GM19468 (cell line): ENCODE measurements around the gene SLC17A7.

Source experiments
- ATAC-seq: cut with Tn5 transposase; IDR thresholded peaks from one replicate; pipeline ENCODE4 v1.9.1; 2021; ENCODE audit warnings: mild to moderate bottlenecking, moderate library complexity, moderate number of reproducible peaks; ENCODE audit not compliant: unreplicated experiment; ENCODE audit errors: extremely low read depth

SLC17A7 gene

DNA sequence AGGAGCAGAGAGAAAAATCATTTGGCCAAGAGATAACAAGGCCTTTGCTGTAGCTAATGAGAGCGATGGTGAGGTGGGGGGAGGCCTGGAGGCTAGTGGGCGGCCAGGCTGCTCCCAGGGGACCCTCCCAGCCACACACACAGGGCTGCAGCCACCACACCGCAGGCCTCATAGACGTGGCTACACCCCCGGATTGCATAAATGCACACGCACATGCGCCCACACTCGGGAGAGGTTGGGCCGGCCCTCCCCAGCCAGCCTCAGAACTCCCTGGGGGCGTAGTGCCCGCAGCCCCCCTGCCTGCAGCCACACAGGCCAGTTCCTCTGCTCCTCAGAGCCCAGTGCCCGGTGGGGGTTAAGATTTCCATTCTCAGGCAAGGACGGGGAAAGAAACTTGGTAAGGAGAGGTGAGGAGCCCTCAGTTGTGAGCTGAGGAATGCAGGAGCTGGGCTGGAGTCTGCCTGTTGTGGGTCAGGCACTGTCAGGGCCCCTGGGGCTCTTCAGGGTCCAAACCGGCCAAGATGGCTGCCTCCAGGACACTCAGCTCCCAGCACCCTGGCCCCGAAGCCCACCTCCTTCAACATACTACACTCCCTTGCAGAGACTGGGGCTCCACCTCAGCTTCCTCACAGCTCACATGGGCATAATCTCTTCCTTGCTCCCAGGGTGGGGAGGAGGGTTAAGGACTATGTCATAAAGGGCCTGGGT lies 26.1 kb downstream of the SLC17A7 start:
- ATAC-seq, result no peak

DNA sequence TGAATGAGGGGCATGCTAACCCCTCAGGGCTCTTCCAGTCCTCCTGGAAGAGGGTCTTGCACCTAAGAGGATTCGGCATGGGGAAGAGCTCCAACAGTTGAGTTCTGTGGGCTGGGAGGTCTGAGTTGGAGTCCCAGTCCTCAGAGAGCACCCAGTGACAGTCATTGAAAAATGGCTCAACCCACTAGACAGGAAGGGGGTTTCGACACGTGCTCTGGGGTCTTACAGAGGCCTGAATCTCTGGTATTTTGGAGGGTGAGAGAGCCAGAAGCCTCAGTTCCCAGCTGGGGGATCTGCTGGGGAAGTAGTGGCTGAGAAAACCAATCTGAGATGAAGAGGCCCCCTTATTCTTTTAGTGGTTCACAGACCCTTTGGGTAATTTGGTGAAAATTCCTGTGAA lies 27.1 kb downstream of the SLC17A7 start:
- no peak for ATAC-seq

DNA sequence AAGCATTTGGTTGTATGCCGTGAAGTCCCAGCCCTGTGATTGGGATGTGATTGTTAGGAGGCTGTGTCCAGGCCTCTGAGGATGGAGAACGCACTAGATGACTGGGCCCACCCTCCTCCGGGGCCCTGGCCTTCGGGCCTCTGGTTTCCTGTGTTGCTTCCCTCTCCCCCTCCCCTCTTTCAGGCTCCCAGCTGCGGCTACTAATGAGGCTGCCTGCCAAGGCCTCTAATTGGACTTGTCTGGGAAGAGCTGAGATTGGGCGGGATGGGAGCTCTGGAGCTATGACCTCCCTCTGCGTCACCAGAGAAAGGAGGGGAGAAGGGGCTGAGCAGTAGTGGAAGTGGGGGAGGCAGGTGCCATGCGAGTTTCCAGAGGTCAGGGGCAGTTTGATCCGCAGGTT lies 28.0 kb downstream of the SLC17A7 start:
- ATAC-seq, result no peak

DNA sequence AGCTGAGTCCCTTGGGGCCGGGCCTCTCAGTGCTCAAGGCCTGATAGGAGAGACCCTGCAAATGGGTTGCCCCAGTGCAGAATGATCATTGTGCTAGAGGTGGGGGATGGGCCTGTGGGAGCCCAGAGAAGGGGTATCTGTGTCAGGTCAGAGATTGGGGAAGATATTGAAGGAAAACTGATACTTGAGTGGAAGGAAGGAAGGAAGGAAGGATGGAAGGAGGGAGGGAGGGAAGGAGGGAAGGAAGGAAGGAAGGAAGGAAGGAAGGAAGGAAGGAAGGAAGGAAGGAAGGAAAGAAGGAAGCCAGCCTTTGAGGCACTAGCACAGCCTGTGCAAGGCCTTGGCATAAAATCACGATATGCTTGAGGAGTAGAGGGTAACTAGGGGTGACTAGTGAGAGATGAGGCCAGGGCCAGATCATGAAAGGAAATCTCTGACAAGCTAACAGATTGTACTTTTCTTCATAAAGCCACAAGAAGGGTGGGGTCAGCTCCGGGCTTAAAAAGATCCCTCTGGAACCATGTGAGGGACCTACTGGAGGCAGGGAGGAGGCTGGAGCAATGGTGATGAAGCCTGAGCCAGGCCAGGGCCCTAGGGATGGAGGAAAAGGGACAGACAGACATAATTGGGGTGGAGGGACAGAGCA lies 29.5 kb downstream of the SLC17A7 start:
- no peak for ATAC-seq

DNA sequence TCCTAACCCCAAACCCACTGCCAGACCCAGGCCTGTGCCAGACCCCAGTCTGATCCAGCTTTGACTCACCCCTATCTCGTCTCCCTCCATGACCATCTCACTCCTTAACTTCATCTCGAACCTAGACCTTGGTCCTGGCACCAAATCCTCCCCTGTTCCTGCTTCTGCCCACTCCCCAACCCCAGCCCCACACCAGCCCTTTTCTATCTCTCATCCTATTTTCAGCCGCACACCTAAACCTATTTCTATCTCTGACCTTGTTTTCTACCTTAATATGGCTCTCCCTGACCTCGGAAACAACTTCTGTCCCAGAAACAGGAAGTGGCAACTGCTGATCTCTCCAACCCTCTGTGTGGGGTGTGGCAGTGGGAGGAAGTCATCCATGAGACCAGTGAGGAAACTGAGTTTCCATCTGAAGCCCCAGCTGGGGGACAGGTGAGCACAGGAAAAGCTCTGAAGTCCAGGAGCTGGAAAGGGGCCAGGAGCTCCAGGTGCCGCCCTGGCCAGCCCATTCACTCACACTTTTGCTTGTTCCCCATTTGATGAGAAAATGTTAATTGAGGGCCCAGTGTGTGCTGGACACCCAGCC lies 31.8 kb downstream of the SLC17A7 start:
- ATAC-seq, result no peak

DNA sequence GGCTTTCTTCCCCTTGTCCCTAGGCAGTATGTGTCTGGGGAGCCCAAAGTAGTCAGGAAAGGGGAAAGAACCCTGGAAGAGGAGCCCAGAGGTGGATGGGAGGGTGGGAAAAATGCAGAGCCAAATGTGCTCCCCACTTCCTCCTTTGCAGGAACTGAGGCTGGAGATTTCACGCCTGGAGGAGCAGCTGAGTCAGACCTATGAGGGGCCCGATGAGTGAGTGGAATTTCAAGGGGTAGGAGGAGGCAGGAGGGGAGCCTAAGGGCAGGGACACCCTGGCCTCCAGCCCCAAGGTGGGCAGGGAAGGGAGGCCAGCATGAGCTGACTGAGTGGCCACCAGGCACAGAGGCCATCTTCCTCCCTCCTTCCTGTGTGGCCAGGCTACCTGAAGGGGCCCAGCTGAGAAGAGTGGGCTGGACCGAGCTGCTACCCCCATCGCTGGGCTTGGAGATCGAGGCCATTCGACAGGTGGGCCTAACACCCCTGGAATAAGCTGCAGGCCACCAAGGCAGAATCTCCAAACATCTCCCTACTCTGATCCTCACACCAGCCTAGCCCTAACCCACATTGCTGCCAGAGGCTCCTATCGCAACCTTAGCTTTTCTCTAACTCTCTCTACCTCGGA lies 32.4 kb downstream of the SLC17A7 start:
- no peak for ATAC-seq

DNA sequence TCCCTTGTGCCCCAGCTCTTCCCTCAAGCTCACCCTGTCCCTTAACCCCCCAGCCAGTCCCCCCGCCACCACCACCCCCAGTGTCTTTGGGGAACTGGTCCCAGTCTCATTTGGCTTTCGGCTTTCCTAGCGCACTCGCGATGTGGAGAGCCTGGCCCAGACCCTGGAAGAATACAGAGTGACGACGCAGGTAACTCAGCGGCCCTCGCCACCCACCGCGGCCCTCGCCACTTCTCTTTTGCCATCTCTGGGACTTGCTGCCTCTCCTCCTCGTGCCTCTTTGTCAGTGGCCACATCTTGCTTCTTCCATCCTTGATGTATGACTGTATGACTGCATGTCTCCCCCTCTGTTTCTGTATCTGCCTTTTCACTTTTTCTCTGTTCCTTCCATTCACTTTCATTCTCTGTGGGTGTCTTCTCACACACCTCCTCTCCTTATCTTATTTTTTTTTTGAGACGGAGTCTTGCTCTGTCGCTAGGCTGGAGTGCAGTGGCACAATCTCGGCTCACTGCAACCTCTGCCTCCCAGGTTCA lies 33.8 kb downstream of the SLC17A7 start:
- ATAC-seq, result no peak

DNA sequence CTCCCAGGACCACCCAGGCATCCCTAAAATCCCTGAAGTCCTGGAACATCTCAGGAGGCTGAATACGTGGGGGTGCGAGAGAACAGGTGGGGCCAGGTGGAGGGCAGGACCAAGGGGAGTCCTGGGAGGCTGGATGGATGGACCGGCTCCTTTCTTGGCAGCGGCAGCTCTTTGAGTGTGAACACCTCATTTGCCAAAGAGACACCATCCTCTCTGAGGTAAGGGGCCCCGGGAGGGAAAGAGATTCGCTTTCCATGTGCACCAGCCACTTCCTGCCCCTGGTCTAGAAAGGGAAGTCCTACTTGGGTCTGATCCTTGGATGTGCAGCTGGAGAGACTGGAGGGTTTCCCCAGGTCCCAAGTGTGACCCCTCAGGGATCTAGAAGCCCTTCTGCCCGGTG lies 34.2 kb downstream of the SLC17A7 start:
- no peak for ATAC-seq

DNA sequence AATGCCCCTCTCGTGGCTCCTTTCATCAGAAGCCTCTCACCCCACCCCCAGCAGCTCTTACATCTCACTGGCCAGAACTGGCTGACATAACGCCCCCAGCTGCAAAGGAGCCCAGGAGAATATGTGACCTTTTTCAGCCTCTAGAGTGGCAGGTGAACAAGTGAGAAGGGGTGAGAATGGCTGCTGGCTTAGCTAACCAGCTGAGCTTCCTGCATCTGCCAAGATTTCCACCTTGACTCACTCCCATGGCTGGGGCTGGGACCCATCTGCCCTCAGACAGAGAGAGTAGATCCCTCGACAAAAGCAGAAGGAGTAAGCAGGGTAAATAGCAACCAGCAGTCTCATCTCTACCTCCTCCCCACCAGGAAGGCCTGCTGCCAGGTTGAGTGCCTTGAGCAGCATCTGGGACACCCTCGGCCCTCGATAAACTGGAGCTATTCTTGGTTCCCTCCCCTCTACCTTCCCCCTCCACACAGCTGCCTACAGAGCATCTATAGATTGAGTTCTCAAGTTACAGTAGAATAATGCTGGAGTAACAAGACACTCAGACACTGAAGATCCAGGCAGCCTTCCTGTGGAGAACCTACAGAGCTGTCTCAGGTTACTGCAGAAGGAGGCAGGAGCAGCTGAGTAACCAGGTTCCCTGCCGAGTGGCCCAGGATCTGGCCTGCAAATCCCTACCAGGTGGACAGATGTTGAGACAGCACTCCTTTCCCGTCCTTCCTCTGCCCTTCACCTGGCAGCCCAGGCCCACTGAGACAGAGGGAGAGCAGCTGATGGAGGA lies 37.7 kb downstream of the SLC17A7 start:
- no peak for ATAC-seq

DNA sequence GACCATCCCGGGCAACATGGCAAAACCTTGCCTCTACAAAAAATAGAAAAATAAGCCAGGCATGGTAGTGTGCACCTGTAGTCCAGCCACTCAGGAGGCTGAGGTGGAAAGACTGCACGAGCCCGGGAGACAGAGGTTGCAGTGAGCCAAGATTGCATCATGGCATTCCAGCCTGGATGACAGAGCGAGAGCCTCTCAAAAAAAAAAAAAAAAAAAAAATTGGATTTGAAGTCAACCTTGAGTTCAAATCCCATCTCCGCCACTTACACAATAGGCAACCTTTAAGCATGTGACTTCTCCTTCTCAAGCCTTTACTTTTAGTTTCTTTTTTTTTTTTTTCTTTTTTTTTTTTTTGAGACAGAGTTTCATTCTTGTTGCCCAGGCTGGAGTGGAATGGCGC lies 41.3 kb downstream of the SLC17A7 start:
- no peak for ATAC-seq

DNA sequence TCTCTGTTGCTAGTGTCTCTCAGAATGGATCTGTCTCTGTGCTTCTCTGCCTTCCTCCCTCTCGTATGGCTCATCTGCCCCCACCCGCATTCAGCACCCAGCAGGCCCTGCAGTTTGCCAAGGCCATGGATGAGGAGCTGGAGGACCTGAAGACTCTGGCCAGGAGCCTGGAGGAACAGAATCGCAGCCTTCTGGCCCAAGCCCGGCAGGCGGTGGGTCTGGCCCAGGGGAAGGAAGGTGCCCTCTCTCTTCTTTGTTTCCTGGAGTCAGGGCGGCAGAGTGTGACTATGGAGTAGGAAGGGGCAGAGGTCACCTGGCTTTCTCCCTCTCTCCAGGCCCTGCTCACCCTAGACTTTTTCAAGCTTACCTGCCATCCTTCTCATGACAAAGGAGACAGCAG lies 42.4 kb downstream of the SLC17A7 start:
- ATAC-seq, result no peak

DNA sequence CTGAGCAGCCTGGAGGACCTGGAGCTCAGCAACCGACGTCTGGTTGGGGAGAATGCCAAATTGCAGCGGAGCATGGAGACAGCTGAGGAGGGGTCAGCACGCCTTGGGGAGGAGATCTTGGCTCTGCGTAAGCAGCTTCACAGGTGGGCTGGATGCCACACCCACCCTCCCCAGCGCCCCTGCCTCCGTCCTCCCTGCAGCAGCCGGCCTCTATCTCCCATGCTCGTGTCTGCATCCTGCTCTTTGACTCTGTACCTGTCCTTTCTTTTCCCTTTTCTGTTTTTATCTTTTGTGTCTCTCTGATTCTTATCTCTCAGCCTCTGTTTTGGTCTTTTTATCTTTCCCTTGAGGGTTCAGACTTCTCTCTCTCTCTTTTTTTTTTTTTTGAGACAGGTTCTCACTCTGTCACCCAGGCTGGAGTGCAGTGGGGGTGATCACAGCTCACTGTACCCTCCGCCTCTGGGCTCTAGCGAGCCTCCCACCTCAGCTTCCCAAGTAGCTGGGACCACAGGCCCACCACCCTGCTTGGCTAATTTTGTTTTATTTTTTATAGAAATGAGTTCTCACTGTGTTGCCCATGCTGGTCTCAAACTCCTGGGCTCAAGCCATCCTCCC lies 43.2 kb downstream of the SLC17A7 start:
- no peak for ATAC-seq

DNA sequence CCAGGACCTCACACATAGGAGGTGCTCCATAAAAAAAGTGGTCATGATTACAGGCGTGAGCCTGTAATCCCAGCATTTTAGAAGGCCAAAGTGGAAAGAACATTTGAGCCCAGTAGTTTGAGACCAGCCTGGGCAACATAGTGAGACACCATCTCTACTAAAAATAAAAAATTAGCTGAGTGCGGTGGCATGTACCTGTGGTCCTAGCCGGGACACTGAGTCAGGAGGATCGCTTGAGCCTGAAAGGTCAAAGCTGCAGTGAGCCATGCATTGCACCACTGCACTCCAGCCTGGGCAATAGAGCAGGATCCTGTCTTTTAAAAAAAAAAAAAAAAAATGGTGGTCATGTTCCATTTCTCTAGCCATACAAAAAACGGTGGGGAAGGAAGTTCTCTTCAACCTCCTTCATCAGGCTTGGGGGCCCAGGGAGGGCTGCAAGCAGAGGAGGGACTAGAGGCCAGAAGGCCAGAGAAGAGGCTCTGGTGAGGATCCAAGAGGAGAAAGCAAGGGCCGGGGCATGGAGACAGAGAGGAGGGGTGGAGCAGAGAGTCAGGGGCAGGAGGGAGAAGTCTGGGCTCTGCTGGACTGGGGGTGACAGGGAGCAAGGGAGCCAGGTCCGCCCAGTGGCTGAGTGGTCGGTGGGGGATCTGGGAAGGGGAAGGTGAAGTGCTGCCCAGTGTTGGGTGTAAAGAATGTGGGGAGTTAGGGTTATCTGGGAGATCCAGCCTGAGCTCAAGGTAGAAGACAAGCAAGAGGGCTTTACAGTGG lies 44.4 kb downstream of the SLC17A7 start:
- ATAC-seq, result no peak

DNA sequence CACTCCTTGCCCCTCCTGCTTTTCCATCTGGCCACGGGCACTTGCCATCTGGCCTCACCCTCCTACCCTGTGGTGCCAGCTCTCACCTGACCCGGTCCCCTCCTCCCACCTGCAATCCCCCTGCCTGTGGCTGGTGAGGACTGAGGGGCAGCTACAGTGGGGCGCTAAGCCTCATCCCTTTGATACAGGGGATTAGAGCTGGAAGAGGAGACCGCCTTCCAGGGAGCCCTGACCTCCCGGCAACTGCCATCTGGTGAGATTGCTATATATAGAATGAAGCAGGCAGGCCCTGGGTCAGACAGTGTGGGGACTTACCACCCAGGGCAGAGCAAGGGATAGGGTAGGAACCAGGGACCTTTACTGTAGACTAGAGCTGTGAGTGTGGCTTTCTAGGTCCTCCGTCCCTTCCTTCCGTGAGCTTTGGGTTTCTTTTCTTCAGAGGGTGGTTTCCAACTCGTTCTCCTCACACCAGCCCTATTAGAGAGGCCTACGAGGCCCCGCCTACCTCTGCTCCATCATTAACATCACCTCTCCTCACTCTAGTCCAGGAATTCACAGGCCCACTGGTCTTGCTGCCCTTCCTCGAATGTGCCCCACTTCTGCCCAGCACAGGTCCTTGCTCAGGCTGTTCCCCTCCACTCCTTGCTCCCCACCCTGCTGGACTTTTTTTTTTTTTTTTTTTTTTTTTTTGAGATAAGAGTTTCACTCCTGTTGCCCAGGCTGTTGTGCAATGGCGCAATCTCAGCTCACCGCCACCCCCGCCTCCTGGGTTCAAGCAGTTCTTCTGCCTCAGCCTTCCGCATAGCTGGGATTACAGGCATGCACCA lies 45.5 kb downstream of the SLC17A7 start:
- no peak for ATAC-seq

DNA sequence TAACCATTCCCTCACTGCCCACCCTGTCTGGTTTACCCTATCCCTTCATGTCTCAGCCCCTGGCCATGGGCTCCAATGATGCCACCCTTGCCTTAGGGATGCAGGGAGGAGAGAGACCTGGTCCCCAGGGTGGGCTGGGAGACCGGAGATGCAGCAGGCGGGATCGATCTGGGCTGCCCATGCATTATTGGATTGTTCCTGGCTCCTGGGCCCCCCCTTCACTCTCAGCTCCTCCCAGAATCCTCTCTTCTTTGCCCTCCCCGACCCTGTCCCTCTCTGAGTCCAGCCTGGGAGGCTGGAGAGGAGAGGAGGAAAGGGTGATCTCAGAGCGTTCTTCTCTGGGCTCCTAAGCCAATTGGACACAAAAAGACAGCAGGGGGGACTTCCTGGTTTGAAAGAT lies 47.4 kb downstream of the SLC17A7 start:
- no peak for ATAC-seq

DNA sequence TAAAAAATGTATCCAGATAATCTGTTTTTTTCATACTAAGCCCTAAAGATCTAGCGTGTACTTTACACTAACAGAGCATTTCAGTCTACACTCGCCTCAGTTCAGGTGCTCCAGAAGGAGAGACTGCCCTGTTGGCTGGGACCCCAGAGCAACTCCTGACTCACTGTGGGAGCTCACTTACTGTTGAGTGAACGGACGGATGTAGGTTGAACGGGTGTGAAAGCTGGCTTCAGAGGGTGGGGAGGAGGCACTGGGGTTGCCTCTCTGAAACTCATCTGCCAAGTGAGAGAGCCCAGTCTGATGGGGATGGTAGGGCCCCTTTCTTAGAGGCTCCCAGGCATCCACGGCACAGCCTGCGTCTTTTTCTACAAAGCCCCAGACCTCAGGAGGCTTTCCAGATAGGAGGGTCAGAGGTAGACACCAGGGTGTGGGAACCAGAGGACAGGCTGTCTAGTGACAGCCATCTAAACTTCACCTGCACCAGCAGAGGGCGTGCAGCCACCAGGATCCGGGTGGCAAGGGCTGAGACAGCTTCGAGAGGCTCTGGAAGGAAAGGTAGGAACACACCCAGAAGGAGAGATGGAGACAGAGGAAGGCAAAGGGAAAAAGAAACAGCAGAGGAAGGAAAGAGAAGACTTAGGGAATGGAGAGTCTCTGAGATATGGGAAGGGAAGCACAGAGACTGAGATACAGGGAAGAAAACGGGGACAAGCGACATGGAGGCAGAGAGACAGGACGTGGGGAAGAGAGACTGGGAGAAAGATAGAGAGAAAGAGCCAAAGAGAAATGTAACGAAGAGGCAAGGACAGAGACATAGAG lies 49.5 kb downstream of the SLC17A7 start:
- ATAC-seq, result no peak

DNA sequence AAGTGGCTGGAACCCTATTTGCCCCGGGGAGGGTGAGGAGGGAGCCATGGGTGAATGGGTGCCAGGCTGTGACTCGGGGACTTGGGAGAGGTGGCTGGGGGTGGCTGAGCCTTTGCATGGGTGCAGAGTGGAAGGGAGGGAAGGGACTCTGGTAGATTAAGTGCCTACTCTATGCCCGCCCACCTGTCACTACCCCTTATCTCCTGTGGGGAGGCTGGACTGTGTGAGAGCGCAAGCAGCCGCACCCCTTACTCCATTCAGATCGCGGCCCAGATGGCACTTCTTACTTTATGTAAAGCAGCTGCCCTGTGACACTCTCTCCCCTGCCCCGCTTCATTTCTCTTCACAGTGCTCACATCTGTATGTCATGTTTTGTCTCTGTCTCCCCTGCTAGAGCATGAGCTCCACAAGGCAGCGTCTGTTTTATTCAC lies 50.4 kb downstream of the SLC17A7 start:
- no peak for ATAC-seq
